ENCODE measurements around the gene CCSER1. TPM values are rescaled to one million over a fixed set of nuclear protein-coding genes. Genes with fewer than 3 reads are reported as not detected.

The CCSER1 gene
- total and polyA plus RNA-seq, 2 donors (not counting 1 experiment from before 2014, with no cell fraction given): under 0.01 TPM; not detected in 1

DNA sequence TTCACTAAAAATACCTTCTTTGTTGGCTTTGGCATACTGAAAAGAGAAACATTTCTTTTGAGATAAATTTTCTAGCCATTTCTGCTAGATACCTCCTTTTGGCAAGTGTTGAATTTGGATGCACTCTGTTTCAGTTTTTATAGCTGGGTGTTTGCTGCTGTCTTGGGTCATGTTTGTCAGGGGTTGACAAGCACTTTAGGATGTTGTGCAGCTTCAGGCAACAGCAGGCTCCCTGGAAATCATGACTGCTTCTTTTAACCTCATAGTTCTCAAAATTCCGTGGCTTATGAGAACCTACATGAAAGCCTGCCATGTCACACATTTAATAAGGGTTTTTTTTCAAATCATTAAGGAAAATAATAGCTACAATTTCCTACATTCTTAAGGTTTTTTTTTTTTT is 36.7 kb downstream of the CCSER1 start:
- H2AFZ ChIP-seq (ENCODE audit: low read length): no peak overlapping the region
- no peak for TF ChIP-seq CTCF (conservative IDR thresholded peaks at IDR 0.05 in 1 of 2, IDR thresholded peaks at IDR 0.05 in 1 of 2; ENCODE audit: low read depth in 1 of 2, low read length in 2 of 2)
- no peak for TF ChIP-seq EZH2 (IDR thresholded peaks at IDR 0.05; ENCODE audit: low read length, missing control alignments)
- H3K4me3 ChIP-seq (replicated peaks in 1 of 4; ENCODE audit: control extremely low read depth in 1 of 4, insufficient read depth in 1 of 4, low read depth in 3 of 4, low read length in 4 of 4): no peak overlapping the region
- H3K4me1 ChIP-seq (ENCODE audit: control insufficient read depth, extremely low read depth, insufficient read depth, low read length): no peaks in the 10 kb centered on the region
- H3K9ac ChIP-seq (ENCODE audit: insufficient read depth, low read length): no peak overlapping the region
- H4K20me1 ChIP-seq (ENCODE audit: control insufficient read depth, extremely low read depth, insufficient read depth, low read length): no peaks in the 10 kb centered on the region
- no peak for DNase-seq (ENCODE audit: low read depth in 2 of 2)
- H3K27me3 ChIP-seq (ENCODE audit: control insufficient read depth, insufficient read depth, low read length): no peaks in the 10 kb centered on the region
- no peaks in the 10 kb centered on the region for H3K9me3 ChIP-seq (ENCODE audit: control insufficient read depth, insufficient read depth, low read depth, low read length)
- H3K79me2 ChIP-seq (ENCODE audit: control insufficient read depth, insufficient read depth, low read length): no peaks in the 10 kb centered on the region
- H3K36me3 ChIP-seq (ENCODE audit: control insufficient read depth, insufficient read depth, low read length): no peaks in the 10 kb centered on the region
- H3K27ac ChIP-seq (ENCODE audit: insufficient read depth, low read length): no peak overlapping the region
- no peak overlapping the region for H3K4me2 ChIP-seq (ENCODE audit: extremely low read depth, insufficient read depth, low read length)

DNA sequence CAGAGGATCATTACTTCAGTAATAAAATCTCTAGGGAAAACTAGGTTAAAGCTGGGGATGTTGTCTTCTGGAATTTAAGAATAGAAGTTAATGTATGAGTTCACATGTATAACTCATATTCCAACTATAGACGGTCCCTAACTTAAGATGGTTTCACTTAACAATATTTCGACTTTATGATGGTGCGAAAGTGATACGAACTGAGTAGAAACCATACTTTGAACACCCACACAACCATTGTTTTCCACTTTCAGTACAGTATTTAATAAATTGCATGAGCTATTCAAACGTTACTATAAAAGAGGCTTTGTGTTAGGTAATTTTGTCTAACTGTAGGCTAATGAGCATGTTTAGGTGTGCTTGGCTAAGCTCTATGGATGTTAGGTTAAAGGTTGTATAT is 38.7 kb downstream of the CCSER1 start:
- Histone ChIP-seq H3K4me2 (ENCODE audit: extremely low read depth, insufficient read depth, low read length) (no peak overlapping the region), H3K9me3 (ENCODE audit: control insufficient read depth, insufficient read depth, low read depth, low read length) (no peaks in the 10 kb centered on the region), H3K4me1 (ENCODE audit: control insufficient read depth, extremely low read depth, insufficient read depth, low read length) (no peaks in the 10 kb centered on the region), H3K4me3 (replicated peaks in 1 of 4; ENCODE audit: control extremely low read depth in 1 of 4, insufficient read depth in 1 of 4, low read depth in 3 of 4, low read length in 4 of 4) (no peak overlapping the region), H3K27ac (ENCODE audit: insufficient read depth, low read length) (no peak overlapping the region), H2AFZ (ENCODE audit: low read length) (no peak overlapping the region), H3K27me3 (ENCODE audit: control insufficient read depth, insufficient read depth, low read length) (no peaks in the 10 kb centered on the region), H3K9ac (ENCODE audit: insufficient read depth, low read length) (no peak overlapping the region), H3K79me2 (ENCODE audit: control insufficient read depth, insufficient read depth, low read length) (no peaks in the 10 kb centered on the region), H3K36me3 (ENCODE audit: control insufficient read depth, insufficient read depth, low read length) (no peaks in the 10 kb centered on the region), H4K20me1 (ENCODE audit: control insufficient read depth, extremely low read depth, insufficient read depth, low read length) (no peaks in the 10 kb centered on the region)
- DNase-seq (ENCODE audit: low read depth in 2 of 2): no peak
- TF ChIP-seq EZH2 (IDR thresholded peaks at IDR 0.05; ENCODE audit: low read length, missing control alignments): no peak
- no peak for TF ChIP-seq CTCF (conservative IDR thresholded peaks at IDR 0.05 in 1 of 2, IDR thresholded peaks at IDR 0.05 in 1 of 2; ENCODE audit: low read depth in 1 of 2, low read length in 2 of 2)

DNA sequence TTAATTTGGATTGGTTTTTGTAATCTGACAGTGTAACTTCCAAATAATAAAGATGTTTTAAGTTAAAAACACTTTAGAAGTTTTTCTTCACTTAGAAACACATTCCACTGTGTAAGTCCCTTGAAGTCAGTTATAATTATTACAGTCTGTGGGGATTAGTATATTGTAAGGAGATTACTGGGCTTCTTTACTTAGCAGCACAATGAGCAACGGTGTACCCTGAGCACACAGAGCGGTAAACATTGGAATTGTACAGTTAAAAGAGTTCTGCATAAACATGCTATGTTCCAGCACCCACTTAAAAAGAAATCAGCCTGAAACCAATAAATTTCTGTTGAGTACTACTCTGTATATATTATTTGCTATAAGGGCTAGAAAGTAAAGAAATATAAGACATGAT is 44.3 kb downstream of the CCSER1 start:
- Histone ChIP-seq H3K27me3 (ENCODE audit: control insufficient read depth, insufficient read depth, low read length) (no peaks in the 10 kb centered on the region), H3K79me2 (ENCODE audit: control insufficient read depth, insufficient read depth, low read length) (no peaks in the 10 kb centered on the region), H4K20me1 (ENCODE audit: control insufficient read depth, extremely low read depth, insufficient read depth, low read length) (no peaks in the 10 kb centered on the region), H3K27ac (ENCODE audit: insufficient read depth, low read length) (no peak overlapping the region), H3K9ac (ENCODE audit: insufficient read depth, low read length) (no peak overlapping the region), H3K4me1 (ENCODE audit: control insufficient read depth, extremely low read depth, insufficient read depth, low read length) (no peaks in the 10 kb centered on the region), H3K36me3 (ENCODE audit: control insufficient read depth, insufficient read depth, low read length) (no peaks in the 10 kb centered on the region), H3K4me2 (ENCODE audit: extremely low read depth, insufficient read depth, low read length) (no peak overlapping the region), H3K9me3 (ENCODE audit: control insufficient read depth, insufficient read depth, low read depth, low read length) (no peaks in the 10 kb centered on the region), H2AFZ (ENCODE audit: low read length) (no peak overlapping the region), H3K4me3 (replicated peaks in 1 of 4; ENCODE audit: control extremely low read depth in 1 of 4, insufficient read depth in 1 of 4, low read depth in 3 of 4, low read length in 4 of 4) (no peak overlapping the region)
- TF ChIP-seq EZH2 (IDR thresholded peaks at IDR 0.05; ENCODE audit: low read length, missing control alignments) (no peak), CTCF (conservative IDR thresholded peaks at IDR 0.05 in 1 of 2, IDR thresholded peaks at IDR 0.05 in 1 of 2; ENCODE audit: low read depth in 1 of 2, low read length in 2 of 2) (no peak)
- no peak for DNase-seq (ENCODE audit: low read depth in 2 of 2)

Measured in fibroblast of lung (primary cell).